Kidney (tissue), 14 donors: ENCODE data around the gene MBNL1. TPM values are rescaled to one million over a fixed set of nuclear protein-coding genes. Genes with fewer than 3 reads are reported as not detected.

ENCODE experiments used
- DNase-seq, 5 donors: peaks; one replicate each; pipeline ENCODE4 v3.0.0-alpha.2; 2013 to 2020
- FAIRE-seq: peaks from 2 replicates; lab custom pipeline; 2012; peaks lifted over from hg19 to GRCh38; lab: Jason Lieb, UNC
- H3K27ac ChIP-seq, 2 donors: one replicate each; pipeline ENCODE4 v1.7.0; 2013; ENCODE audit warnings: low read depth in 2 of 2, low read length in 2 of 2, inconsistent platforms in 1 of 2
- H3K27me3 ChIP-seq: one replicate; pipeline ENCODE4 v1.7.1; 2013; ENCODE audit warnings: low read length, inconsistent platforms; ENCODE audit not compliant: control insufficient read depth, insufficient read depth
- H3K36me3 ChIP-seq, 3 donors: one replicate each; pipeline versions ENCODE4 v1.7.0 to v1.7.1; 2013; ENCODE audit warnings: low read length in 3 of 3, control low read depth in 1 of 3, inconsistent platforms in 1 of 3; ENCODE audit not compliant: insufficient read depth in 3 of 3, control insufficient read depth in 2 of 3
- H3K4me1 ChIP-seq, 3 donors: one replicate each; pipeline versions ENCODE4 v1.7.0 to v1.7.1; 2013; ENCODE audit warnings: low read length in 3 of 3, inconsistent platforms in 1 of 3, low read depth in 1 of 3; ENCODE audit not compliant: control insufficient read depth in 2 of 3, insufficient read depth in 2 of 3
- H3K4me3 ChIP-seq, 3 donors: one replicate each; pipeline versions ENCODE4 v1.7.0 to v1.8.1; 2013; ENCODE audit warnings: low read length in 3 of 3, control low read depth in 1 of 3, inconsistent platforms in 1 of 3
- H3K9ac ChIP-seq, 3 donors: one replicate each; pipeline versions ENCODE4 v1.7.0 to v1.7.1; 2013; ENCODE audit warnings: low read length in 3 of 3, control low read depth in 1 of 3, inconsistent platforms in 1 of 3
- H3K9me3 ChIP-seq, 3 donors: one replicate each; pipeline versions ENCODE4 v1.7.0 to v1.7.1; 2013; ENCODE audit warnings: low read length in 3 of 3, control low read depth in 1 of 3, inconsistent platforms in 1 of 3; ENCODE audit not compliant: control insufficient read depth in 2 of 3, insufficient read depth in 1 of 3
- intact Hi-C: fragments of 100-400 bp; cut with DNase I; formaldehyde crosslinking; loops from one replicate; pipeline ENCODE4 v1.11.1; 2022
- polyA plus RNA-seq: library from polyadenylated mRNA; stranded (reverse); fragments of 350-450 nt; fragmentation: Illumina TruSeq; extraction: RNeasy Lipid Tissue Mini Kit (QIAGEN cat#74804); gene quantifications from one replicate; pipeline ENCODE4 v1.2.3, GENCODE V29; 2014; ENCODE audit warnings: low read depth, low replicate concordance; ENCODE audit not compliant: insufficient read depth
- total RNA-seq: library from RNA; stranded (reverse); fragmentation: NEBNext Ultra II Directional; extraction: Animal tissue kit (Norgen Biotek cat#: 25700); gene quantifications from one replicate; pipeline ENCODE4 v1.2.1, GENCODE V29; 2021
- TF ChIP-seq, protein P1 (sequence below): IDR thresholded peaks from 3 replicates; pipeline ENCODE4 v1.5.1; 2012; ENCODE audit warnings: mild to moderate bottlenecking, moderate library complexity, borderline replicate concordance; ENCODE audit not compliant: insufficient read depth; ENCODE audit errors: extremely low read depth
- donor health status: control.
- donor health status: control.
- donor health status: control.
- donor health status: control.
- donor health status: control.
- donor health status: DM: yes; HTN: yes; CAD: no.
- donor health status: Normal renal cell carcinoma (clear cell type).

MBNL1 gene
- total and polyA plus RNA-seq, 2 donors from 2014 or later: 22.0 to 167 TPM

DNA sequence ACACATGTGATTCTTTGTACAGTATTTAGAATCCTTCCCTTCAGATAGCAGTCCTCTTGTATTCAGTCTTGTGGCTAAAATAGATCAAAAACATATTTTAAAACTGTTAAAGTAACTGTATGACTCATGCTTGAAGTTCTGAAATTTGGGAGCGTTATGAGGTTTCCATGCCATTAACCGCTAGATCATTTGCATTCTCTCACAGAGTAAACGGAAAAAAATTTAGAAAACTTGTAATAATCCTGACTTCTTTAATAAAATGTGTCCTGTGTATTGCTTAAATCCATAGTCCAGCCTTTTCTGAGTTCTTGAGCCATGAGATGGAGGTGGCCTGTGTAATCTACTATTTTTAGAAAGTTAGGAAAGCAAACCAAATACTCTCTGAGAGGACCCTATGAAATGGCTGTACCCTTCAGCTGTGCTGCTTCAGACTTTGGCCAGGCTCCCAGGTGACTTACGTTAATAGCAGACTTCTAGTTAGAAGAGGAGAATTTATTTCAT, 33.8 kb downstream of the MBNL1 start:
- H3K36me3 ChIP-seq: no peaks in the 10 kb centered on the region
- peak overlapping the region; percentile 33 to 74 (median 34) for H3K9ac ChIP-seq
- peak overlapping the region in 2 of 3 donors; percentile 55 to 83 for H3K4me3 ChIP-seq
- TF ChIP-seq, protein P1, sequence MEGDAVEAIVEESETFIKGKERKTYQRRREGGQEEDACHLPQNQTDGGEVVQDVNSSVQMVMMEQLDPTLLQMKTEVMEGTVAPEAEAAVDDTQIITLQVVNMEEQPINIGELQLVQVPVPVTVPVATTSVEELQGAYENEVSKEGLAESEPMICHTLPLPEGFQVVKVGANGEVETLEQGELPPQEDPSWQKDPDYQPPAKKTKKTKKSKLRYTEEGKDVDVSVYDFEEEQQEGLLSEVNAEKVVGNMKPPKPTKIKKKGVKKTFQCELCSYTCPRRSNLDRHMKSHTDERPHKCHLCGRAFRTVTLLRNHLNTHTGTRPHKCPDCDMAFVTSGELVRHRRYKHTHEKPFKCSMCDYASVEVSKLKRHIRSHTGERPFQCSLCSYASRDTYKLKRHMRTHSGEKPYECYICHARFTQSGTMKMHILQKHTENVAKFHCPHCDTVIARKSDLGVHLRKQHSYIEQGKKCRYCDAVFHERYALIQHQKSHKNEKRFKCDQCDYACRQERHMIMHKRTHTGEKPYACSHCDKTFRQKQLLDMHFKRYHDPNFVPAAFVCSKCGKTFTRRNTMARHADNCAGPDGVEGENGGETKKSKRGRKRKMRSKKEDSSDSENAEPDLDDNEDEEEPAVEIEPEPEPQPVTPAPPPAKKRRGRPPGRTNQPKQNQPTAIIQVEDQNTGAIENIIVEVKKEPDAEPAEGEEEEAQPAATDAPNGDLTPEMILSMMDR: no peak
- FAIRE-seq (peak; percentile 73), DNase-seq (peak in 3 of 5 donors; percentile 30 to 84 (median 55))
- peaks cover 8 to 30% (median 14%) of the 10 kb centered on the region in 3 donors for H3K4me1 ChIP-seq
- intact Hi-C loops: no loop called here
- no peaks in the 10 kb centered on the region for H3K9me3 ChIP-seq
- H3K27ac ChIP-seq: peak overlapping the region; percentile 74 to 75
- no peaks in the 10 kb centered on the region for H3K27me3 ChIP-seq

DNA sequence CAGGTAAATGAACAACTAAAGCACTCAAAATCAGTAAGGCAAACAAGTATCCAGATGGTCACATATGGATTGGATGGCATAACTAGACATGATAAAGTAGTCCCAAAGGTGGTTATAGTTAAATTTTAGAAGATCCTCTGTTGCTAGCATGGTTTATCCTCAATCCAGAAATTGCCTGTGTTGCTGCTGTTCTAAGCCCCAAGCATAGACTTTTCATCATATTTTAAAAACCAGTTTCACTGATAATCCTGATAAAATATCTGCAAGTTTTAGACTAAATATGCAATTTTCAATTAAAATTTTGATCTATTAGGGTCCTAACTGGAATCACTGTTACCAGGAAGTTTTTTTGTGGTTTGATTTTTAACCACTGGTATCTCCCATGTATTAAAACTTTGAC, 35.4 kb downstream of the MBNL1 start:
- intact Hi-C loops: no loop called here
- DNase-seq: no peak
- H3K27ac ChIP-seq: no peak overlapping the region
- FAIRE-seq: no peak
- no peak overlapping the region for H3K9ac ChIP-seq
- no peak overlapping the region for H3K4me3 ChIP-seq
- TF ChIP-seq, protein P1: no peak
- no peaks in the 10 kb centered on the region for H3K9me3 ChIP-seq
- H3K4me1 ChIP-seq: peaks cover 16 to 31% (median 24%) of the 10 kb centered on the region in 3 donors
- H3K27me3 ChIP-seq: no peaks in the 10 kb centered on the region
- H3K36me3 ChIP-seq: no peaks in the 10 kb centered on the region

DNA sequence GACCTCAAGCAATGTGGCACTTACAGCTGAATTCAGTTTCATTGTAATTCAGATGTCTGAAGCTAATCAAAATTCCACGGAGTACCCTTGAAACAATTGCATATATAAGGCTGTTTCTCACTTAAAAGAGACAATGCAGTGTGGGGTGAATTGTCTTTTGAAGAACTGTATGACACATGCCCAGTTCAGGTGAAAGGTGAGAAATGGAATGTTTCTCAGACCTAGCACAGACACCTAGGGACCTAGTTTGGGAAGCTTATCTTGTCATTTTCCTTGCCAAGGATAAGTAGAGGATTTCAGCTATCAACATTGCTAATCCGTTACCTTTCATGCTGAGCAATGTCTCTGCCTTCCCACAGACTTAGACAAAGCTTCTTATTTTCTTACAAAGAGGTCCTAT, 36.3 kb downstream of the MBNL1 start:
- no peak for DNase-seq
- no peaks in the 10 kb centered on the region for H3K36me3 ChIP-seq
- intact Hi-C loops: no loop called here
- FAIRE-seq: no peak
- no peak overlapping the region for H3K9ac ChIP-seq
- H3K27me3 ChIP-seq: no peaks in the 10 kb centered on the region
- H3K4me1 ChIP-seq: peaks cover 11 to 31% (median 17%) of the 10 kb centered on the region in 3 donors
- H3K27ac ChIP-seq: no peak overlapping the region
- no peaks in the 10 kb centered on the region for H3K9me3 ChIP-seq
- TF ChIP-seq, protein P1: no peak
- no peak overlapping the region for H3K4me3 ChIP-seq
